WERI-Rb-1 (cell line): ENCODE data around the gene RSPRY1.

ENCODE experiments used
- DNase-seq: peaks from one replicate; pipeline ENCODE4 v3.0.0-alpha.2; 2020
- H3K27ac ChIP-seq: fragments of 250-450 bp; sonication (Bioruptor Pico); 2 replicates; pipeline ENCODE4 v1.5.1; 2020; ENCODE audit warnings: mild to moderate bottlenecking, moderate library complexity
- H3K27me3 ChIP-seq: fragments of 250-450 bp; sonication (Bioruptor Pico); 2 replicates; pipeline ENCODE4 v1.5.1; 2021; ENCODE audit warnings: mild to moderate bottlenecking, low read depth, moderate library complexity; ENCODE audit not compliant: insufficient read depth, severe bottlenecking
- H3K36me3 ChIP-seq: fragments of 250-450 bp; sonication (Bioruptor Pico); 2 replicates; pipeline ENCODE4 v1.5.1; 2020; ENCODE audit warnings: mild to moderate bottlenecking, moderate library complexity
- H3K4me3 ChIP-seq: 2 replicates; pipeline ENCODE4 v1.5.1; 2011; ENCODE audit warnings: low read depth, mild to moderate bottlenecking, control low read depth, low read length
- H3K9me3 ChIP-seq: fragments of 250-450 bp; sonication (Bioruptor Pico); 2 replicates; pipeline ENCODE4 v1.5.1; 2021; ENCODE audit warnings: mild to moderate bottlenecking, moderate library complexity; ENCODE audit not compliant: severe bottlenecking
- TF ChIP-seq, protein P1 (sequence below): IDR thresholded peaks from 2 replicates; pipeline ENCODE4 v1.5.1; 2011; ENCODE audit warnings: low read depth, mild to moderate bottlenecking, control low read depth, inconsistent platforms, low read length

RSPRY1 gene

DNA sequence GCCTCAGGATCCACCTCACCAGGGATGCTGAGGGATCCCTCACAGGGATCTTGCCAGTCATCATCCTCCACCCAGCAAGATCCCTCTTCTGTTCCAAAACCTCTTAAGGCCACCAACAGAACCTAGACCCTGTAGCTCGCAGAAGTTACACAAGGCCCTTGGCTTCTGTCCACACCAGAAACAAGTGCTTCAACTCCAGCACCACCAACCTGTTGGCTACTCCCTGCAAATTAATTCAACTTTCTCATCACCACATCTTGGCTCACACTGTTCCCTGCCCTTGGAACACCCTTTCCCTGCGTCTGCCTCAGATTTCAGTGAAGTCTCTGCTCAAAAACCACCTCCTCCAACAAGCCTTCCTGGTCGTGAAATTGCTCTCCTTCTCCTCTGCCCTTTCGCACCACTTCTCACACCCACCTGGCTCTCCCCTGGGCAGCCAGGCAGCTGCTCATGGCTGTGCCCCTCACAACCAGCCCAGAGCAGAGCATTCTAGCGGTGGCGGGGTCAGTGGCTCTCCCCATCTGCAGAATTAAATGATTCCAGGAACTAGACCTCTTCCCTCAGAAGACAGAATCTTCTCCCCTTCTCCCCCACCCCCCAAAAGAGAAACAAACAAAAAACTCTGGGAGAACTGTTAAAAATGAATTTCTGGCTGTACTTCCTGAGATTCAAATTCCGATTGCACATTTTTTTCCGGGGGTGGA is 96.5 kb downstream of the RSPRY1 start:
- no peaks in the 10 kb centered on the region for H3K27me3 ChIP-seq
- no peak overlapping the region for H3K4me3 ChIP-seq
- TF ChIP-seq, protein P1, sequence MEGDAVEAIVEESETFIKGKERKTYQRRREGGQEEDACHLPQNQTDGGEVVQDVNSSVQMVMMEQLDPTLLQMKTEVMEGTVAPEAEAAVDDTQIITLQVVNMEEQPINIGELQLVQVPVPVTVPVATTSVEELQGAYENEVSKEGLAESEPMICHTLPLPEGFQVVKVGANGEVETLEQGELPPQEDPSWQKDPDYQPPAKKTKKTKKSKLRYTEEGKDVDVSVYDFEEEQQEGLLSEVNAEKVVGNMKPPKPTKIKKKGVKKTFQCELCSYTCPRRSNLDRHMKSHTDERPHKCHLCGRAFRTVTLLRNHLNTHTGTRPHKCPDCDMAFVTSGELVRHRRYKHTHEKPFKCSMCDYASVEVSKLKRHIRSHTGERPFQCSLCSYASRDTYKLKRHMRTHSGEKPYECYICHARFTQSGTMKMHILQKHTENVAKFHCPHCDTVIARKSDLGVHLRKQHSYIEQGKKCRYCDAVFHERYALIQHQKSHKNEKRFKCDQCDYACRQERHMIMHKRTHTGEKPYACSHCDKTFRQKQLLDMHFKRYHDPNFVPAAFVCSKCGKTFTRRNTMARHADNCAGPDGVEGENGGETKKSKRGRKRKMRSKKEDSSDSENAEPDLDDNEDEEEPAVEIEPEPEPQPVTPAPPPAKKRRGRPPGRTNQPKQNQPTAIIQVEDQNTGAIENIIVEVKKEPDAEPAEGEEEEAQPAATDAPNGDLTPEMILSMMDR, result no peak
- DNase-seq, result no peak
- H3K27ac ChIP-seq, result no peak overlapping the region
- no peaks in the 10 kb centered on the region for H3K9me3 ChIP-seq
- H3K36me3 ChIP-seq, result no peaks in the 10 kb centered on the region; the same call in 1 of the 2 replicates

- H3K4me3 ChIP-seq, result no peak overlapping the region
Observed at GRCh38 chr16:57283214-57283958, 97.3 kb downstream of the RSPRY1 start.

GRCh38 chr16:57283959-57284208 is 97.8 kb downstream of the RSPRY1 start:
- H3K27ac ChIP-seq, result no peak overlapping the region
- no peak overlapping the region for H3K4me3 ChIP-seq
- no peak for DNase-seq
- no peaks in the 10 kb centered on the region for H3K9me3 ChIP-seq
- H3K36me3 ChIP-seq, result no peaks in the 10 kb centered on the region; the same call in 1 of the 2 replicates
- TF ChIP-seq, protein P1, result no peak
- H3K27me3 ChIP-seq, result no peaks in the 10 kb centered on the region

More at GRCh38 chr16:57283214-57283958, 97.3 kb downstream of the RSPRY1 start:
- Histone ChIP-seq H3K27ac (no peak overlapping the region), H3K36me3 (no peaks in the 10 kb centered on the region; the same call in 1 of the 2 replicates), H3K9me3 (no peaks in the 10 kb centered on the region), H3K27me3 (no peaks in the 10 kb centered on the region)
- TF ChIP-seq, protein P1, result no peak
- no peak for DNase-seq

GRCh38 chr16:57284209-57284951 is 98.3 kb downstream of the RSPRY1 start, which contains the start of gene PLLP:
PLLP (minus strand) TSS chr16:57284672; CDS start chr16:57284540, 132 bp downstream.
- H3K27me3 ChIP-seq, result no peaks in the 10 kb centered on the region
- no peaks in the 10 kb centered on the region; the same call in 1 of the 2 replicates for H3K36me3 ChIP-seq
- TF ChIP-seq, protein P1, result no peak
- peak within 1 kb of the TSS; percentile 50 for H3K27ac ChIP-seq
- H3K9me3 ChIP-seq, result no peaks in the 10 kb centered on the region
- peak; percentile 56 for DNase-seq
- H3K4me3 ChIP-seq, result peak within 1 kb of the TSS; percentile 87

- peak overlapping the region; percentile 87 for H3K4me3 ChIP-seq
- H3K36me3 ChIP-seq, result no peaks in the 10 kb centered on the region; the same call in 1 of the 2 replicates
- H3K27me3 ChIP-seq, result no peaks in the 10 kb centered on the region
- no peaks in the 10 kb centered on the region for H3K9me3 ChIP-seq
- peak overlapping the region; percentile 50 for H3K27ac ChIP-seq
- DNase-seq, result no peak
- TF ChIP-seq, protein P1, result no peak
Observed at GRCh38 chr16:57284952-57285363, 98.8 kb downstream of the RSPRY1 start.
